HCT116 (cell line): ENCODE measurements around the gene EXOC6B. TPM values are rescaled to one million over a fixed set of nuclear protein-coding genes. Genes with fewer than 3 reads are reported as not detected.

Experiments
- ATAC-seq: fragments of 200-7000 bp; cut with Tn5 transposase; 2 replicates; pipeline ENCODE4 v1.9.1; 2020; ENCODE audit warnings: mild to moderate bottlenecking, moderate library complexity
- BruUV-seq: library from RNA; stranded (reverse); fragments of 400-500 nt; replicated peaks from 2 replicates; lab custom pipeline; 2021; lab: Mats Ljungman, UMichigan
- CTCF ChIA-PET: fragments of 300-600 bp; sonication (Branson Sonifier 250); formaldehyde crosslinking; loops from one replicate; lab custom pipeline; 2021; ENCODE audit warnings: antibody characterized with exemption; lab: Charles Lee
- POLR2A ChIA-PET: fragments of 300-600, 350-600 bp; sonication (Branson Sonifier 250); formaldehyde crosslinking; loops from one replicate; lab custom pipeline; 2021; ENCODE audit warnings: antibody characterized with exemption; lab: Charles Lee
- RAD21 ChIA-PET, 2 experiments: fragments of 300-600 bp; sonication (Branson Sonifier 250); formaldehyde crosslinking; loops; one replicate each; lab custom pipeline; 2023; ENCODE audit warnings: low total read pairs in 2 of 2; ENCODE audit not compliant: uncharacterized antibody in 2 of 2, unreplicated experiment in 2 of 2, low non-redundant PET in 1 of 2; lab: Charles Lee
- DNase-seq: peaks from one replicate; pipeline ENCODE4 v3.0.0-alpha.2; 2010; ENCODE audit warnings: low read depth, low spot score
- H2AFZ ChIP-seq: fragments of 200-600 bp; shearing (Covaris generic), sonication (generic); 2 replicates; pipeline ENCODE4 v1.6.1; 2017; ENCODE audit warnings: low read depth, mixed run types, mixed read lengths, antibody characterized with exemption, low read length; ENCODE audit not compliant: poor library complexity, severe bottlenecking
- H3K27ac ChIP-seq: 2 replicates; pipeline ENCODE4 v1.5.1; 2012; ENCODE audit warnings: low read depth, low read length
- H3K27me3 ChIP-seq: fragments of 200-600 bp; sonication (generic); 2 replicates; pipeline ENCODE4 v1.6.1; 2016; ENCODE audit warnings: mixed run types, low read length, mixed read lengths; ENCODE audit not compliant: insufficient read depth
- H3K36me3 ChIP-seq, 2 experiments: fragments of 200-500 bp in 1 of 2; fragments of 200-600 bp in 1 of 2; sonication (Bioruptor generic) in 1 of 2; sonication (generic) in 1 of 2; 2 replicates each; pipeline versions ENCODE4 v1.5.1 to v1.6.1; 2014 to 2016; ENCODE audit warnings: low read length in 2 of 2, inconsistent platforms in 1 of 2, mixed read lengths in 1 of 2, mixed run types in 1 of 2; ENCODE audit not compliant: insufficient read depth in 2 of 2, control insufficient read depth in 1 of 2
- H3K4me1 ChIP-seq, 2 experiments: fragments of 200-600 bp in 1 of 2; sonication (generic) in 1 of 2; 2 replicates each; pipeline versions ENCODE4 v1.5.1 to v1.6.1; 2012 to 2017; ENCODE audit warnings: low read length in 2 of 2, inconsistent platforms in 1 of 2, mild to moderate bottlenecking in 1 of 2, mixed read lengths in 1 of 2, mixed run types in 1 of 2, moderate library complexity in 1 of 2; ENCODE audit not compliant: insufficient read depth in 2 of 2, control insufficient read depth in 1 of 2
- H3K4me2 ChIP-seq: fragments of 200-600 bp; sonication (generic); 2 replicates; pipeline ENCODE4 v1.6.1; 2017; ENCODE audit warnings: mixed run types, low read length, mixed read lengths
- H3K4me3 ChIP-seq, 2 experiments: fragments of 200-600 bp in 1 of 2; sonication (generic) in 1 of 2; replicated peaks in 1 of 2; 2 replicates each; pipeline ENCODE4 v1.5.1; 2011 to 2016; ENCODE audit warnings: low read length in 2 of 2, control low read depth in 1 of 2, low read depth in 1 of 2, mild to moderate bottlenecking in 1 of 2, mixed read lengths in 1 of 2, mixed run types in 1 of 2
- H3K79me2 ChIP-seq: fragments of 200-600 bp; sonication (generic); 2 replicates; pipeline ENCODE4 v1.6.1; 2017; ENCODE audit warnings: mild to moderate bottlenecking, mixed run types, low read length, moderate library complexity, mixed read lengths; ENCODE audit not compliant: insufficient read depth
- H3K9ac ChIP-seq: fragments of 200-600 bp; sonication (generic); 2 replicates; pipeline ENCODE4 v1.6.1; 2016; ENCODE audit warnings: low read length, mixed read lengths
- H3K9me2 ChIP-seq: fragments of 200-600 bp; sonication (generic), shearing (Covaris generic); 2 replicates; pipeline ENCODE4 v1.6.1; 2017; ENCODE audit warnings: mixed run types, mild to moderate bottlenecking, moderate library complexity; ENCODE audit not compliant: insufficient read depth
- H3K9me3 ChIP-seq, 2 experiments: fragments of 200-500 bp in 1 of 2; fragments of 200-600 bp in 1 of 2; sonication (Bioruptor generic) in 1 of 2; sonication (generic) in 1 of 2; 2 replicates each; pipeline ENCODE4 v1.6.1; 2014 to 2017; ENCODE audit warnings: low read length in 2 of 2, mixed read lengths in 2 of 2, inconsistent platforms in 1 of 2, low read depth in 1 of 2, mild to moderate bottlenecking in 1 of 2, mixed run types in 1 of 2, moderate library complexity in 1 of 2; ENCODE audit not compliant: control insufficient read depth in 1 of 2, insufficient read depth in 1 of 2
- H4K20me1 ChIP-seq: fragments of 200-600 bp; sonication (generic), shearing (Covaris generic); 2 replicates; pipeline ENCODE4 v1.6.1; 2017; ENCODE audit warnings: mixed run types, mild to moderate bottlenecking, moderate library complexity; ENCODE audit not compliant: insufficient read depth
- CBX3 ChIP-seq: IDR thresholded peaks from 2 replicates; pipeline ENCODE4 v1.6.1; 2012; ENCODE audit warnings: low read depth
- CEBPB ChIP-seq: IDR thresholded peaks from 2 replicates; pipeline ENCODE4 v1.6.1; 2012; ENCODE audit warnings: low read depth
- EGR1 ChIP-seq: IDR thresholded peaks from 2 replicates; pipeline ENCODE4 v1.6.1; 2012; ENCODE audit warnings: low read depth
- EZH2 ChIP-seq: fragments of 200-600 bp; sonication (generic); IDR thresholded peaks from 2 replicates; pipeline ENCODE4 v1.6.1; 2017; ENCODE audit warnings: antibody characterized with exemption, mixed run types
- EZH2phosphoT487 ChIP-seq: fragments of 200-600 bp; IDR thresholded peaks from 2 replicates; pipeline ENCODE4 v1.6.1; 2018; ENCODE audit warnings: antibody characterized with exemption, borderline replicate concordance
- FOSL1 ChIP-seq: IDR thresholded peaks from 2 replicates; pipeline ENCODE4 v1.6.1; 2012; ENCODE audit warnings: low read depth
- POLR2A ChIP-seq: IDR thresholded peaks from 2 replicates; pipeline ENCODE4 v1.7.0; 2011; ENCODE audit warnings: borderline replicate concordance; ENCODE audit not compliant: insufficient read depth, insufficient read length; ENCODE audit errors: extremely low read depth
- SIN3A ChIP-seq: IDR thresholded peaks from 2 replicates; pipeline ENCODE4 v1.6.1; 2012; ENCODE audit warnings: low read depth
- SP1 ChIP-seq: IDR thresholded peaks from 2 replicates; pipeline ENCODE4 v1.6.1; 2012; ENCODE audit warnings: low read depth
- TCF7L2 ChIP-seq: IDR thresholded peaks from 2 replicates; pipeline ENCODE4 v1.7.0; 2011; ENCODE audit warnings: borderline replicate concordance, inconsistent platforms; ENCODE audit not compliant: insufficient read depth, insufficient read length; ENCODE audit errors: extremely low read depth
- YY1 ChIP-seq: IDR thresholded peaks from 2 replicates; pipeline ENCODE4 v1.6.1; 2011; ENCODE audit warnings: low read length, low read depth, moderate library complexity, mild to moderate bottlenecking; ENCODE audit not compliant: insufficient replicate concordance; ENCODE audit errors: extremely low read depth
- ZFX ChIP-seq: fragments of 450-650 bp; IDR thresholded peaks from 2 replicates; pipeline ENCODE4 v1.6.1; 2017
- ZNF274 ChIP-seq: fragments of 200-500 bp; sonication (Bioruptor generic); IDR thresholded peaks from 2 replicates; pipeline ENCODE4 v1.6.1; 2014; ENCODE audit warnings: mild to moderate bottlenecking, low read depth, low read length, inconsistent platforms
- intact Hi-C: fragments of 100-400 bp; cut with micrococcal nuclease; formaldehyde crosslinking; loops from 2 replicates; pipeline ENCODE4 v1.10.0; 2022
- total RNA-seq: library from RNA; stranded (reverse); gene quantifications from one replicate; pipeline ENCODE4 v1.2.1, GENCODE V29; 2021; ENCODE audit not compliant: unreplicated experiment
- TF ChIP-seq, protein P1 (sequence below): IDR thresholded peaks from 2 replicates; pipeline ENCODE4 v1.6.1; 2012
- TF ChIP-seq, protein P2 (sequence below): IDR thresholded peaks from 2 replicates; pipeline ENCODE4 v1.6.1; 2012
- TF ChIP-seq, protein P3 (sequence below), 3 experiments: fragments of 200-600 bp in 1 of 3; sonication (generic) in 1 of 3; IDR thresholded peaks in 2 of 3; conservative IDR thresholded peaks in 1 of 3; 2 replicates each; pipeline ENCODE4 v1.5.1; 2012 to 2017; ENCODE audit warnings: low read depth in 2 of 3, low read length in 2 of 3, antibody characterized with exemption in 1 of 3, borderline replicate concordance in 1 of 3, control low read depth in 1 of 3, mild to moderate bottlenecking in 1 of 3, mixed read lengths in 1 of 3, mixed run types in 1 of 3, moderate library complexity in 1 of 3; ENCODE audit not compliant: insufficient read depth in 1 of 3

Gene EXOC6B
- total RNA-seq, 1 experiment from 2014 or later = 25.4 TPM

DNA sequence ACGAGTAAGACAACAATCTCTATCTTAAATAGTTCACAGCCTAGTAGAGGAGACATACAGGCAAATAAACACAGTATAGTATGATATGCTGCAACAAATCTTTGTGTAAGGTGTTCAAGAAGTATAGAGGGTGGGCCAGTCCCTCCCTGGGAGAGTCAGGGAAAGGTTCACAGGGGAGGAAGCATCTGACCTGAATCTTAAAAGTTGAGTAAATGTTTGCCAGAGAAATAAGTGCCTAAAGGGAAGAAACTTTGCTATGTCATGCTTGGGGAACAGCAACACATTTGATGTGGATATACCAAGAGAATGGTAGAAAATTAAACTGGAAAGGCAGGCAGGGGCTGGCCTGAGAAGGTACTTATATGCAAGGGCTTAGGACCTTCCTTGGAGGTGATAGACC lies 552.4 kb downstream of the EXOC6B start:
- no peaks in the 10 kb centered on the region for H3K9me3 ChIP-seq
- intact Hi-C loops = no loop called here
- no peak for DNase-seq
- H4K20me1 ChIP-seq = no peaks in the 10 kb centered on the region
- H3K9ac ChIP-seq = no peak overlapping the region
- no peak overlapping the region for H3K4me2 ChIP-seq
- no peak overlapping the region for H2AFZ ChIP-seq
- no peaks in the 10 kb centered on the region for H3K27me3 ChIP-seq
- no peak for ATAC-seq
- H3K4me1 ChIP-seq = peaks cover 0 to 5% of the 10 kb centered on the region in 2 experiments; a peak in 1 of 4 replicates
- BruUV-seq = no TSS peak
- RAD21 ChIA-PET = no interaction called here
- H3K27ac ChIP-seq = no peak overlapping the region
- no peaks in the 10 kb centered on the region for H3K9me2 ChIP-seq
- no peak overlapping the region for H3K4me3 ChIP-seq
- POLR2A ChIA-PET = no interaction called here
- no peaks in the 10 kb centered on the region for H3K36me3 ChIP-seq
- CTCF ChIA-PET = no interaction called here
- H3K79me2 ChIP-seq = no peaks in the 10 kb centered on the region
- TF ChIP-seq YY1 (no peak), EGR1 (no peak), FOSL1 (no peak), CBX3 (no peak), SIN3A (no peak)
- TF ChIP-seq, protein P1, sequence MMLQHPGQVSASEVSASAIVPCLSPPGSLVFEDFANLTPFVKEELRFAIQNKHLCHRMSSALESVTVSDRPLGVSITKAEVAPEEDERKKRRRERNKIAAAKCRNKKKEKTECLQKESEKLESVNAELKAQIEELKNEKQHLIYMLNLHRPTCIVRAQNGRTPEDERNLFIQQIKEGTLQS = no peak

DNA sequence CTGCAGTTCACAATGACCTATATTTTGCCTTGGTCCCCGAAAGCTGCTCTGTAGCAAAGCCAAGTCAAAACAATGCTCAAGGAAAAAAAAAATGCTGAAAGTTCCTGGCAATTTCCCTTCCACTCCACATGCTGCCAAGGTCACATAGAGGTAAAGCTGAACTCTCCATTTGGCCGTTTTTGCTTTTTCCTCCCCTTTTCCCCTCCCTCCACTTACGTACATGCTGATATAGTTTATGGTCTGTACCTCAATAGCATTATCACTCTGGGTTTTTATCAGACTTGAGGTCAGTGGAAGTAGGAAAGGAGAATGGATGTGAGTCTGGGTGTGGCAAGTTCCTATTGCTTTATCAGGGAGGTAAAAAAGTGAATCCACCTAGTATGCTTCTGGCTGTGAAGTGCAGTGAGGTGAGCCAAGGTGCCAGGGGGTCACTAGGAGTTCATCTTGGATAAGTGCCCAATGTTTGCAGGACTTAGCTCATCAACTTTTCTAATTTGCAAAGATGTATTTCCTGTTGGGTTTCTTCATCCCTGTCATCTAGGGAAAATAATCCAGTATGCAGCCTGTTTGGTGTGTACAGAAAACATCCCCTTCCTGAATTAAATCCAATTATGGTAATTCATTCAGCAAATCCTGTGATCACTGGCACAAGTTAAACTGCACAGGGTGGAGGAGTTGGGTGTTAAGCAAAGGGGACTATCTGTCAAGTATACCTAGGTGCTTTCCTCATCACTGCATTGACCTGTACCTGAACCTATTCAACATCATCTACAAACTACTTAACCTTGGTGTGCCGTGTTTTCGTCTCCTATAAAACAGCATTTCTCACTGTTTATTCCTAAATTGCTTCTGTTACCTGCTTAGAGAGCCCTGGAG lies 553.8 kb downstream of the EXOC6B start:
- POLR2A ChIA-PET = no interaction called here
- RAD21 ChIA-PET = no interaction called here
- no peak overlapping the region for H3K9ac ChIP-seq
- TF ChIP-seq SIN3A (no peak), EGR1 (no peak), TCF7L2 (no peak), CBX3 (no peak), EZH2phosphoT487 (no peak), EZH2 (no peak), ZFX (no peak), CEBPB (no peak), POLR2A (no peak), YY1 (no peak), SP1 (no peak), ZNF274 (no peak), FOSL1 (no peak)
- TF ChIP-seq, protein P2, sequence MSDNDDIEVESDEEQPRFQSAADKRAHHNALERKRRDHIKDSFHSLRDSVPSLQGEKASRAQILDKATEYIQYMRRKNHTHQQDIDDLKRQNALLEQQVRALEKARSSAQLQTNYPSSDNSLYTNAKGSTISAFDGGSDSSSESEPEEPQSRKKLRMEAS = no peak
- TF ChIP-seq, protein P1 = no peak
- TF ChIP-seq, protein P3, sequence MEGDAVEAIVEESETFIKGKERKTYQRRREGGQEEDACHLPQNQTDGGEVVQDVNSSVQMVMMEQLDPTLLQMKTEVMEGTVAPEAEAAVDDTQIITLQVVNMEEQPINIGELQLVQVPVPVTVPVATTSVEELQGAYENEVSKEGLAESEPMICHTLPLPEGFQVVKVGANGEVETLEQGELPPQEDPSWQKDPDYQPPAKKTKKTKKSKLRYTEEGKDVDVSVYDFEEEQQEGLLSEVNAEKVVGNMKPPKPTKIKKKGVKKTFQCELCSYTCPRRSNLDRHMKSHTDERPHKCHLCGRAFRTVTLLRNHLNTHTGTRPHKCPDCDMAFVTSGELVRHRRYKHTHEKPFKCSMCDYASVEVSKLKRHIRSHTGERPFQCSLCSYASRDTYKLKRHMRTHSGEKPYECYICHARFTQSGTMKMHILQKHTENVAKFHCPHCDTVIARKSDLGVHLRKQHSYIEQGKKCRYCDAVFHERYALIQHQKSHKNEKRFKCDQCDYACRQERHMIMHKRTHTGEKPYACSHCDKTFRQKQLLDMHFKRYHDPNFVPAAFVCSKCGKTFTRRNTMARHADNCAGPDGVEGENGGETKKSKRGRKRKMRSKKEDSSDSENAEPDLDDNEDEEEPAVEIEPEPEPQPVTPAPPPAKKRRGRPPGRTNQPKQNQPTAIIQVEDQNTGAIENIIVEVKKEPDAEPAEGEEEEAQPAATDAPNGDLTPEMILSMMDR (IDR thresholded peaks at IDR 0.05 in 2 of 3, conservative IDR thresholded peaks at IDR 0.05 in 1 of 3; ENCODE audit: borderline replicate concordance in 1 of 3, insufficient read depth in 1 of 3, low read depth in 2 of 3, low read length in 2 of 3) = no peak
- TF ChIP-seq, all 23 proteins: peak for 0
- H3K9me3 ChIP-seq = no peaks in the 10 kb centered on the region
- CTCF ChIA-PET = no interaction called here
- no peaks in the 10 kb centered on the region for H3K79me2 ChIP-seq
- no peak overlapping the region for H2AFZ ChIP-seq
- H3K4me3 ChIP-seq = no peak overlapping the region
- H3K4me2 ChIP-seq = no peak overlapping the region
- intact Hi-C loops = no loop called here
- DNase-seq (no peak), ATAC-seq (no peak)
- H3K4me1 ChIP-seq = no peaks in the 10 kb centered on the region
- no peak overlapping the region for H3K27ac ChIP-seq
- no peaks in the 10 kb centered on the region for H3K9me2 ChIP-seq
- H4K20me1 ChIP-seq = no peaks in the 10 kb centered on the region
- no peaks in the 10 kb centered on the region for H3K36me3 ChIP-seq
- BruUV-seq = no TSS peak
- H3K27me3 ChIP-seq = no peaks in the 10 kb centered on the region
